IMR-90 (cell line): ENCODE measurements around the gene KRTAP10-7. TPM values are rescaled to one million over a fixed set of nuclear protein-coding genes. Genes with fewer than 3 reads are reported as not detected.
"Not testable (repeated sequence)": the region's sequence is repeated elsewhere in the genome, so short reads cannot be mapped to it uniquely, and the experiment has no call there.

ENCODE experiments used
- ATAC-seq: fragments of 200-7000 bp; cut with Tn5 transposase; 2 replicates; pipeline ENCODE4 v1.9.1; 2020; ENCODE audit warnings: low read depth, mild to moderate bottlenecking, moderate library complexity
- BruUV-seq: library from RNA; stranded (reverse); fragments of 400-500 nt; replicated peaks from 2 replicates; lab custom pipeline; 2021; lab: Mats Ljungman, UMichigan
- CTCF ChIA-PET: fragments of 300-600 bp; formaldehyde crosslinking; extraction: SDS; loops from one replicate; lab custom pipeline; 2021; ENCODE audit warnings: antibody characterized with exemption; lab: Yijun Ruan, JAX
- POLR2A ChIA-PET: fragments of 300-600 bp; sonication (Branson Sonifier 250); formaldehyde crosslinking; loops from one replicate; lab custom pipeline; 2022; ENCODE audit warnings: antibody characterized with exemption; ENCODE audit not compliant: unreplicated experiment; lab: Charles Lee
- DNase-seq: peaks from one replicate; pipeline ENCODE4 v3.0.0; 2013
- H2AFZ ChIP-seq: replicated peaks from 2 replicates; pipeline ENCODE3; 2013; ENCODE audit warnings: low read length, mild to moderate bottlenecking; ENCODE audit not compliant: poor library complexity
- H2AK5ac ChIP-seq: 2 replicates; pipeline ENCODE4 v1.6.1; 2013; ENCODE audit warnings: low read depth, low read length, inconsistent platforms
- H2AK9ac ChIP-seq: replicated peaks from 2 replicates; pipeline ENCODE3; 2013; ENCODE audit warnings: mild to moderate bottlenecking, low read depth, low read length, moderate library complexity; ENCODE audit not compliant: poor library complexity
- H2BK120ac ChIP-seq: 2 replicates; pipeline ENCODE4 v1.6.1; 2013; ENCODE audit warnings: low read depth, low read length, inconsistent platforms
- H2BK15ac ChIP-seq: 3 replicates; pipeline ENCODE4 v1.6.1; 2013; ENCODE audit warnings: low read depth, low read length, inconsistent platforms
- H2BK20ac ChIP-seq: 2 replicates; pipeline ENCODE4 v1.6.1; 2013; ENCODE audit warnings: low read depth, mild to moderate bottlenecking, inconsistent platforms, low read length, moderate library complexity
- H2BK5ac ChIP-seq: 2 replicates; pipeline ENCODE4 v1.6.1; 2013; ENCODE audit warnings: mild to moderate bottlenecking, low read depth, low read length, inconsistent platforms; ENCODE audit not compliant: poor library complexity, severe bottlenecking
- H3K14ac ChIP-seq: replicated peaks from 2 replicates; pipeline ENCODE4 v1.6.1; 2013; ENCODE audit warnings: low read depth, low read length, inconsistent platforms
- H3K18ac ChIP-seq: 2 replicates; pipeline ENCODE4 v1.6.1; 2013; ENCODE audit warnings: low read depth, low read length, control low read depth
- H3K23ac ChIP-seq: 2 replicates; pipeline ENCODE4 v1.6.1; 2013; ENCODE audit warnings: low read depth, low read length, inconsistent platforms
- H3K27ac ChIP-seq: 2 replicates; pipeline ENCODE4 v1.5.1; 2013; ENCODE audit warnings: mild to moderate bottlenecking, control low read depth, low read length; ENCODE audit not compliant: insufficient read depth
- H3K27me3 ChIP-seq: 2 replicates; pipeline ENCODE4 v1.6.1; 2013; ENCODE audit warnings: low read length; ENCODE audit not compliant: control insufficient read depth, insufficient read depth
- H3K36me3 ChIP-seq: 2 replicates; pipeline ENCODE4 v1.6.1; 2013; ENCODE audit warnings: low read length, mixed read lengths; ENCODE audit not compliant: control insufficient read depth, insufficient read depth
- H3K4ac ChIP-seq: 2 replicates; pipeline ENCODE4 v1.6.1; 2013; ENCODE audit warnings: low read depth, low read length, inconsistent platforms
- H3K4me1 ChIP-seq: 2 replicates; pipeline ENCODE4 v1.6.1; 2013; ENCODE audit warnings: low read length, mixed read lengths; ENCODE audit not compliant: control insufficient read depth, insufficient read depth
- H3K4me2 ChIP-seq: 2 replicates; pipeline ENCODE4 v1.6.1; 2013; ENCODE audit warnings: low read depth, mild to moderate bottlenecking, control low read depth, low read length, moderate library complexity
- H3K4me3 ChIP-seq: 2 replicates; pipeline ENCODE4 v1.5.1; 2013; ENCODE audit warnings: low read depth, mild to moderate bottlenecking, control low read depth, low read length, moderate library complexity; ENCODE audit not compliant: insufficient read depth
- H3K56ac ChIP-seq: 2 replicates; pipeline ENCODE4 v1.6.1; 2013; ENCODE audit warnings: low read length, inconsistent platforms; ENCODE audit not compliant: insufficient read depth; ENCODE audit errors: extremely low read depth
- H3K79me1 ChIP-seq, 2 experiments: 2 replicates each; pipeline ENCODE4 v1.6.1; 2013; ENCODE audit warnings: low read length in 2 of 2, inconsistent platforms in 1 of 2, low read depth in 1 of 2
- H3K9ac ChIP-seq: 2 replicates; pipeline ENCODE4 v1.6.1; 2013; ENCODE audit warnings: low read depth, low read length, control low read depth
- H3K9me1 ChIP-seq: 2 replicates; pipeline ENCODE4 v1.6.1; 2013; ENCODE audit warnings: low read length, inconsistent platforms; ENCODE audit not compliant: insufficient read depth
- H3K9me3 ChIP-seq: 2 replicates; pipeline ENCODE4 v1.6.1; 2013; ENCODE audit warnings: low read length; ENCODE audit not compliant: control insufficient read depth, insufficient read depth
- H4K20me1 ChIP-seq: 2 replicates; pipeline ENCODE4 v1.6.1; 2013; ENCODE audit warnings: low read length, inconsistent platforms; ENCODE audit not compliant: insufficient read depth
- H4K5ac ChIP-seq: 2 replicates; pipeline ENCODE4 v1.6.1; 2013; ENCODE audit warnings: mild to moderate bottlenecking, low read depth, low read length, control low read depth
- H4K8ac ChIP-seq, 2 experiments: 2 replicates each; pipeline ENCODE4 v1.6.1; 2013; ENCODE audit warnings: low read depth in 2 of 2, low read length in 2 of 2, control low read depth in 1 of 2, inconsistent platforms in 1 of 2
- H4K91ac ChIP-seq: 2 replicates; pipeline ENCODE4 v1.6.1; 2013; ENCODE audit warnings: low read depth, low read length, inconsistent platforms; ENCODE audit not compliant: insufficient read depth
- CHD1 ChIP-seq: IDR thresholded peaks from 2 replicates; pipeline ENCODE4 v1.6.1; 2012; ENCODE audit warnings: low read depth, low read length, improper control_type of control experiment
- MAFK ChIP-seq: IDR thresholded peaks from 2 replicates; pipeline ENCODE4 v1.6.1; 2012; ENCODE audit warnings: low read depth, low read length, improper control_type of control experiment
- MAZ ChIP-seq: IDR thresholded peaks from 2 replicates; pipeline ENCODE4 v1.6.1; 2012; ENCODE audit warnings: low read depth, mild to moderate bottlenecking, low read length, improper control_type of control experiment, moderate library complexity, borderline replicate concordance
- WGBS, 2 experiments: methylation state at CpG; one replicate each; pipeline versions ENCODE4 v1.1.5 to v1.1.7; 2013; ENCODE audit warnings: missing lambda C conversion rate in 2 of 2; ENCODE audit not compliant: insufficient read length in 1 of 2; ENCODE audit errors: extremely low coverage in 2 of 2; 5-methylcytosine and 5-hydroxymethylcytosine counted together
- dilution Hi-C: fragments of 300-500 bp; cut with HindIII; formaldehyde crosslinking; loops from one replicate; pipeline ENCODE4 v1.14.3; 2018; ENCODE audit warnings: low sequenced_read_pairs; ENCODE audit not compliant: unreplicated experiment
- in situ Hi-C: fragments of 300-500 bp; cut with MboI; formaldehyde crosslinking; loops from 3 replicates; pipeline ENCODE4 v1.14.3; 2019; ENCODE audit warnings: low sequenced_read_pairs, inconsistent platforms, mixed read lengths
- intact Hi-C: fragments of 100-400 bp; cut with micrococcal nuclease; formaldehyde crosslinking; loops from 2 replicates; pipeline ENCODE4 v1.10.0; 2022
- polyA plus RNA-seq, 3 experiments: library from polyadenylated mRNA; depleted of rRNA; stranded (reverse); fragments of >200 nt; gene quantifications; 2 replicates each; pipeline ENCODE4 v1.2.3, GENCODE V29; 2012; ENCODE audit warnings: low replicate concordance in 1 of 3
- total RNA-seq: library from RNA; depleted of rRNA; stranded (reverse); fragments of >200 nt; gene quantifications from 2 replicates; pipeline ENCODE4 v1.2.3, GENCODE V29; 2012

The KRTAP10-7 gene
- total and polyA plus RNA-seq, 2 of the 4 experiments (the other 2 are of a cell fraction): not detected

DNA sequence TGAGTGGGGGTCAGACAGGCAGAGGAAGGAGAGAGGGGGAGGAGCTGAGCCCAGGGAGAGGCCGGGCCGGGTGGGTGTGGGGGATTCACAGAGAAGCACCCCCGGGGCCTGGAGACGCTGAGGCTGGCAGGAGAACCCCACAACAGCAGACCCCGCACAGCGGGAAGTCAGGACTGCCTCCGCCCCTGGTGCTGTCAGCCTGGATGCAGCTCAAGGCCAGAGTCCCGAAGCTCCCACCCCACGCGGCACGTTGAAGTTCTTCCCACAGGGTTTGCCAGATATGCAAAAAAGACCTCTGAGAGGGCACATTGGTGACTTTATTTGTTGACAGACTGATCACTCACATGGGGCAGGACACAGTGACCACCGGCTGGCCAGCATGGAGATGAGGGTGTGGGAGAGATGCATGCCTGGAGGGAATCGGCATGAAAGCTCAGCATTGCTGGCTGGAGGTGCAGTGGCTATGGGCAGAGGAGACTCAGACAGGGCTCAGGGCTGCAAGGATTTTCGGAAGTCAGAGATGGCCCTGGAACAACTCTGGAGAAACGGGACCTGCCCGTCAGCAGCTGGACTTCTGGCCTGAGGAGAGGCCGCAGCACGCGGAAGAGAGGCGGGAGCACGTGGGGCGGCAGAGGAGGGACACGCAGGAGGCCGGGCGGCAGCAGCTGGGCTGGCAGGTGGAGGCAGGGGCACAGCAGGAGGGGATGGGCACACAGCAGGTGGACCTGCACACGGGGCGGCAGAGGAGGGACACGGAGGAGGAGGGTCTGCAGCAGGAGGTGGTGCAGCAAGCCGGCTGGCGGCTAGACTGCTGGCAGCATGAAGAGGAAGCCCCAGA is 42.7 kb upstream of the KRTAP10-7 start:
- dilution Hi-C loops (no loop called here), intact Hi-C loops (no loop called here), in situ Hi-C loops (no loop called here)
- Histone ChIP-seq H3K14ac (no peak overlapping the region), H3K4me2 (no peak overlapping the region), H3K9ac (no peak overlapping the region), H3K27me3 (peaks cover 16% of the 10 kb centered on the region), H3K36me3 (no peaks in the 10 kb centered on the region), H2AK5ac (no peak overlapping the region), H2AK9ac (no peak overlapping the region), H2BK15ac (no peak overlapping the region), H3K56ac (no peak overlapping the region), H4K20me1 (no peaks in the 10 kb centered on the region), H2BK5ac (no peak overlapping the region), H3K4ac (no peak overlapping the region), H3K18ac (no peak overlapping the region), H3K79me1 (no peaks in the 10 kb centered on the region), H3K4me1 (no peaks in the 10 kb centered on the region), H3K27ac (no peak overlapping the region), H4K8ac (no peak overlapping the region), H4K91ac (no peak overlapping the region), H3K9me1 (no peaks in the 10 kb centered on the region), H2BK120ac (no peak overlapping the region), H2AFZ (no peak overlapping the region), H3K9me3 (no peaks in the 10 kb centered on the region), H3K4me3 (no peak overlapping the region), H2BK20ac (no peak overlapping the region), H3K23ac (no peak overlapping the region), H4K5ac (no peak overlapping the region)
- WGBS, 2 experiments: 39% methylated on average over 15 of the region's 30 CpGs; no CpG with 5 or more reads in 1 of the 2 experiments
- no peak for DNase-seq
- ATAC-seq: no peak; the same call in 1 of the 2 replicates
- TF ChIP-seq CHD1 (no peak), MAZ (no peak), MAFK (no peak)
- no TSS peak for BruUV-seq
- POLR2A ChIA-PET: no interaction called here
- CTCF ChIA-PET: no interaction called here

DNA sequence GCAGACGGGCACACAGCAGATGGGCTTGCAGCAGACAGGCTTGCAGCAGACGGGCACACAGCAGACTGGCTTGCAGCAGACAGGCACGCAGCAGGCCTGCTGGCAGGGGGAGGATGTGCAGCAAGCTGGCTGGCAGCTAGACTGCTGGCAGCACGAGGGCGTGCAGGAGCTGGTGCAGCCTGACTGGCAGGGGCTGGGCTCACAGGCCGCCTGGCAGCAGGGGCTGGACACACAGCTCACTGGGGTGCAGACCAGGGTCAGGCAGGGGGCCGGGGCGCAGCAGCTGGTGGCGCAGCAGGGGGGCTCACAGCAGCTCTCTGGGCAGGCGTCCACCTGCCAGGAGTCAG is 42.1 kb upstream of the KRTAP10-7 start:
- ATAC-seq, DNase-seq, dilution Hi-C loops, H4K20me1 ChIP-seq, intact Hi-C loops, H2BK20ac ChIP-seq, H3K79me1 ChIP-seq, H2BK5ac ChIP-seq, H4K91ac ChIP-seq, H2BK120ac ChIP-seq, CTCF ChIA-PET, H3K4ac ChIP-seq, H3K4me1 ChIP-seq, H2AFZ ChIP-seq, H2AK9ac ChIP-seq, in situ Hi-C loops, H3K23ac ChIP-seq, H3K56ac ChIP-seq, H2AK5ac ChIP-seq, H3K9ac ChIP-seq, H3K9me1 ChIP-seq, POLR2A ChIA-PET, H3K9me3 ChIP-seq, H4K5ac ChIP-seq, H2BK15ac ChIP-seq, BruUV-seq, H3K4me3 ChIP-seq, H3K14ac ChIP-seq, H3K4me2 ChIP-seq, H4K8ac ChIP-seq, H3K18ac ChIP-seq, H3K36me3 ChIP-seq, H3K27ac ChIP-seq: not testable (repeated sequence)
- H3K27me3 ChIP-seq: peaks cover 14% of the 10 kb centered on the region
- 35% methylated on average over 6 of the region's 10 CpGs; no CpG with 5 or more reads in 1 of the 2 experiments for WGBS, 2 experiments
